ENCODE data around the gene HAUS7. TPM values are rescaled to one million over a fixed set of nuclear protein-coding genes. Genes with fewer than 3 reads are reported as not detected.

Gene HAUS7
- total and polyA plus RNA-seq, 2 experiments from 2014 or later: 24.5 to 28.3 TPM

- Histone ChIP-seq H3K4me1 (ENCODE audit: insufficient read depth) (no peaks in the 10 kb centered on the region), H3K27ac (no peak overlapping the region), H3K4me2 (ENCODE audit: unreplicated experiment) (no peak overlapping the region), H3K9me3 (ENCODE audit: low read depth) (no peaks in the 10 kb centered on the region), H3K9me2 (ENCODE audit: insufficient read depth) (no peaks in the 10 kb centered on the region), H4K20me1 (ENCODE audit: insufficient read depth) (no peaks in the 10 kb centered on the region), H3K4me3 (no peak overlapping the region), H3K79me2 (ENCODE audit: insufficient read depth) (no peaks in the 10 kb centered on the region), H3K9ac (no peak overlapping the region), H2AFZ (no peak overlapping the region), H3K27me3 (replicated peaks; ENCODE audit: insufficient read depth) (no peaks in the 10 kb centered on the region), H3K36me3 (ENCODE audit: low read depth) (no peaks in the 10 kb centered on the region), H3F3A (ENCODE audit: insufficient read depth) (no peaks in the 10 kb centered on the region)
- no peak for DNase-seq
- no peak for TF ChIP-seq EZH2phosphoT487 (IDR thresholded peaks at IDR 0.05; ENCODE audit: insufficient read depth, low read depth)
- TF ChIP-seq EZH2 (IDR thresholded peaks at IDR 0.05; ENCODE audit: insufficient read depth, poor library complexity, severe bottlenecking): no peak
- in situ Hi-C loops (cut with MboI): no loop called here
- 75 to 85% methylated on average over 6 to 14 of the region's 17 CpGs for WGBS, 2 experiments (ENCODE audit: low coverage in 1 of 2, low lambda C conversion rate in 2 of 2, missing lambda C conversion rate in 2 of 2)
Measured at GRCh38 chrX:153398275-153398960, 72.0 kb downstream of the HAUS7 start.

Small RNAs within 50 kb of the gene (small RNA-seq; reads per million reads assigned to genes)
- not detected for gene RN7SL667P (ENCODE audit: low read depth, low replicate concordance)

Other genes with a start within 250 kb of the HAUS7 start
- not detected in 2 replicates for gene PNMA6F, start 148.8 kb downstream of the HAUS7 start, total RNA-seq (2014; rRNA removed; shearing (Covaris generic))
- gene PNMA6F, start 148.8 kb downstream of the HAUS7 start, polyA plus RNA-seq (2016; fragmentation: Nextera tagmentation; extraction: Ambion mirVana): not detected in 2 replicates
- gene ZNF275, start 136.4 kb downstream of the HAUS7 start, total RNA-seq (2014; rRNA removed; shearing (Covaris generic)): 11.5 and 12.0 TPM in 2 replicates
- gene ZNF275, start 136.4 kb downstream of the HAUS7 start, polyA plus RNA-seq (2016; fragmentation: Nextera tagmentation; extraction: Ambion mirVana): 6.3 and 6.5 TPM in 2 replicates
- gene PNMA6E, start 69.2 kb downstream of the HAUS7 start, total RNA-seq (2014; rRNA removed; shearing (Covaris generic)): not detected in 2 replicates
- not detected in 2 replicates for gene PNMA6E, start 69.2 kb downstream of the HAUS7 start, polyA plus RNA-seq (2016; fragmentation: Nextera tagmentation; extraction: Ambion mirVana)
- 0.11 TPM in 1 of 2 replicates, not detected in the other for gene ZFP92, start 59.1 kb downstream of the HAUS7 start, total RNA-seq (2014; rRNA removed; shearing (Covaris generic))
- gene ZFP92, start 59.1 kb downstream of the HAUS7 start, polyA plus RNA-seq (2016; fragmentation: Nextera tagmentation; extraction: Ambion mirVana): not detected in 2 replicates
- 0.76 and 6.2 TPM in 2 replicates for gene TREX2, start 24.5 kb downstream of the HAUS7 start, total RNA-seq (2014; rRNA removed; shearing (Covaris generic))
- gene TREX2, start 24.5 kb downstream of the HAUS7 start, polyA plus RNA-seq (2016; fragmentation: Nextera tagmentation; extraction: Ambion mirVana): 0.24 and 0.25 TPM in 2 replicates
- 115 and 129 TPM in 2 replicates for gene BGN, start 24.4 kb upstream of the HAUS7 start, total RNA-seq (2014; rRNA removed; shearing (Covaris generic))
- gene BGN, start 24.4 kb upstream of the HAUS7 start, polyA plus RNA-seq (2016; fragmentation: Nextera tagmentation; extraction: Ambion mirVana): 308 and 314 TPM in 2 replicates
- not detected in 2 replicates for gene ATP2B3, start 47.1 kb upstream of the HAUS7 start, total RNA-seq (2014; rRNA removed; shearing (Covaris generic))
- not detected in 2 replicates for gene ATP2B3, start 47.1 kb upstream of the HAUS7 start, polyA plus RNA-seq (2016; fragmentation: Nextera tagmentation; extraction: Ambion mirVana)
- gene CCNQ, start 128.6 kb upstream of the HAUS7 start, total RNA-seq (2014; rRNA removed; shearing (Covaris generic)): 34.7 and 45.5 TPM in 2 replicates
- 29.1 and 34.5 TPM in 2 replicates for gene CCNQ, start 128.6 kb upstream of the HAUS7 start, polyA plus RNA-seq (2016; fragmentation: Nextera tagmentation; extraction: Ambion mirVana)
- not detected in 2 replicates for gene DUSP9, start 176.6 kb upstream of the HAUS7 start, total RNA-seq (2014; rRNA removed; shearing (Covaris generic))
- gene DUSP9, start 176.6 kb upstream of the HAUS7 start, polyA plus RNA-seq (2016; fragmentation: Nextera tagmentation; extraction: Ambion mirVana): not detected in 2 replicates
- gene PNCK, start 203.2 kb upstream of the HAUS7 start, total RNA-seq (2014; rRNA removed; shearing (Covaris generic)): not detected in 2 replicates
- not detected in 2 replicates for gene PNCK, start 203.2 kb upstream of the HAUS7 start, polyA plus RNA-seq (2016; fragmentation: Nextera tagmentation; extraction: Ambion mirVana)
- 11.7 and 12.5 TPM in 2 replicates for gene SLC6A8, start 217.3 kb upstream of the HAUS7 start, total RNA-seq (2014; rRNA removed; shearing (Covaris generic))
- gene SLC6A8, start 217.3 kb upstream of the HAUS7 start, polyA plus RNA-seq (2016; fragmentation: Nextera tagmentation; extraction: Ambion mirVana): 1.8 and 1.9 TPM in 2 replicates